A673 (cell line): ENCODE results near the gene PHF21A. TPM values are rescaled to one million over a fixed set of nuclear protein-coding genes. Genes with fewer than 3 reads are reported as not detected.

Experiments
- BruUV-seq: library from RNA; stranded (reverse); fragments of 400-500 nt; replicated peaks from 2 replicates; lab custom pipeline; 2021; lab: Mats Ljungman, UMichigan
- CTCF ChIA-PET: fragments of 300-600 bp; sonication (Branson Sonifier 250); formaldehyde crosslinking; loops from one replicate; lab custom pipeline; 2022; ENCODE audit warnings: antibody characterized with exemption; lab: Charles Lee
- POLR2A ChIA-PET: fragments of 300-600 bp; sonication (Branson Sonifier 250); formaldehyde crosslinking; loops from one replicate; lab custom pipeline; 2022; ENCODE audit warnings: antibody characterized with exemption; ENCODE audit not compliant: low non-redundant PET; lab: Charles Lee
- DNase-seq: peaks from one replicate; pipeline ENCODE4 v3.0.0-alpha.2; 2015; ENCODE audit warnings: low spot score
- H3K27ac ChIP-seq: fragments of 200-600 bp; sonication (generic); 2 replicates; pipeline ENCODE4 v1.5.1; 2016; ENCODE audit warnings: mixed run types, low read depth, mild to moderate bottlenecking, mixed read lengths, antibody characterized with exemption, low read length; ENCODE audit not compliant: poor library complexity, severe bottlenecking
- H3K27me3 ChIP-seq: fragments of 200-600 bp; sonication (generic); replicated peaks from 2 replicates; pipeline ENCODE4 v1.6.1; 2017; ENCODE audit warnings: mixed run types, low read depth, mild to moderate bottlenecking, mixed read lengths, antibody characterized with exemption, low read length; ENCODE audit not compliant: insufficient read depth, poor library complexity
- H3K36me3 ChIP-seq: fragments of 200-600 bp; sonication (generic); 2 replicates; pipeline ENCODE4 v1.6.1; 2016; ENCODE audit warnings: mixed run types, mild to moderate bottlenecking, mixed read lengths, antibody characterized with exemption, low read length; ENCODE audit not compliant: insufficient read depth, poor library complexity, severe bottlenecking
- H3K4me1 ChIP-seq: fragments of 200-600 bp; sonication (generic); 2 replicates; pipeline ENCODE4 v1.6.1; 2017; ENCODE audit warnings: mixed run types, mild to moderate bottlenecking, mixed read lengths, antibody characterized with exemption, low read length; ENCODE audit not compliant: insufficient read depth, poor library complexity, severe bottlenecking
- H3K4me3 ChIP-seq: fragments of 200-600 bp; sonication (generic); 2 replicates; pipeline ENCODE4 v1.5.1; 2016; ENCODE audit warnings: low read depth, mixed run types, mild to moderate bottlenecking, mixed read lengths, low read length; ENCODE audit not compliant: poor library complexity, severe bottlenecking
- H3K9me3 ChIP-seq: fragments of 200-600 bp; sonication (generic); 2 replicates; pipeline ENCODE4 v1.6.1; 2016; ENCODE audit warnings: mixed run types, low read depth, mild to moderate bottlenecking, mixed read lengths, antibody characterized with exemption, low read length; ENCODE audit not compliant: poor library complexity, severe bottlenecking
- CTCF ChIP-seq: fragments of 300-800, 200-600 bp; sonication (generic); conservative IDR thresholded peaks from 2 replicates; pipeline ENCODE4 v1.5.1; 2017; ENCODE audit warnings: low read depth, mild to moderate bottlenecking, antibody characterized with exemption, low read length, moderate library complexity, mixed read lengths
- EZH2 ChIP-seq: fragments of 200-600 bp; sonication (generic); IDR thresholded peaks from 2 replicates; pipeline ENCODE4 v1.6.1; 2017; ENCODE audit warnings: borderline replicate concordance, low read depth, mild to moderate bottlenecking, mixed read lengths, antibody characterized with exemption, low read length; ENCODE audit not compliant: poor library complexity, severe bottlenecking
- intact Hi-C: fragments of 100-400 bp; cut with micrococcal nuclease; formaldehyde crosslinking; loops from one replicate; pipeline ENCODE4 v1.10.0; 2022; ENCODE audit not compliant: unreplicated experiment
- total RNA-seq: library from RNA; stranded (reverse); gene quantifications from 2 replicates; pipeline ENCODE4 v1.2.3, GENCODE V29; 2021

Gene PHF21A
- total RNA-seq, 1 experiment from 2014 or later, result 77.2 TPM

- POLR2A ChIA-PET, result no interaction called here
- CTCF ChIA-PET, result no interaction called here
- Histone ChIP-seq H3K27ac (no peak overlapping the region), H3K4me1 (no peaks in the 10 kb centered on the region), H3K4me3 (no peak overlapping the region), H3K27me3 (no peaks in the 10 kb centered on the region), H3K9me3 (no peaks in the 10 kb centered on the region), H3K36me3 (no peaks in the 10 kb centered on the region)
- intact Hi-C loops, result no loop called here
- DNase-seq, result no peak
- no TSS peak for BruUV-seq
- TF ChIP-seq EZH2 (no peak), CTCF (no peak)
Observed at GRCh38 chr11:46065681-46066080, 55.6 kb downstream of the PHF21A start.

GRCh38 chr11:46064221-46064620 is 57.0 kb downstream of the PHF21A start:
- TF ChIP-seq EZH2, result no peak
- TF ChIP-seq CTCF, result no peak
- no peak for DNase-seq
- Histone ChIP-seq H3K4me1 (no peaks in the 10 kb centered on the region), H3K27me3 (no peaks in the 10 kb centered on the region), H3K27ac (no peak overlapping the region), H3K36me3 (no peaks in the 10 kb centered on the region), H3K4me3 (no peak overlapping the region), H3K9me3 (no peaks in the 10 kb centered on the region)
- BruUV-seq, result no TSS peak
- ChIA-PET CTCF (no interaction called here), POLR2A (no interaction called here)
- intact Hi-C loops, result loop anchor here (5.0 kb wide), 1 partner anchor 52 kb away; no protein-coding TSS in a partner anchor

GRCh38 chr11:46063138-46063537 is 58.1 kb downstream of the PHF21A start:
- ChIA-PET POLR2A (no interaction called here), CTCF (no interaction called here)
- Histone ChIP-seq H3K4me1 (no peaks in the 10 kb centered on the region), H3K36me3 (no peaks in the 10 kb centered on the region), H3K27me3 (no peaks in the 10 kb centered on the region), H3K9me3 (no peaks in the 10 kb centered on the region), H3K27ac (no peak overlapping the region), H3K4me3 (no peak overlapping the region)
- DNase-seq, result no peak
- TF ChIP-seq CTCF (no peak), EZH2 (no peak)
- intact Hi-C loops, result loop anchor here (5.0 kb wide), 1 partner anchor 51 kb away; no protein-coding TSS in a partner anchor
- BruUV-seq, result no TSS peak
